GM21381 (cell line): ENCODE data around the gene KRTAP10-3.

Experiments
- ATAC-seq: cut with Tn5 transposase; IDR thresholded peaks from one replicate; pipeline ENCODE4 v1.9.1; 2021; ENCODE audit warnings: mild to moderate bottlenecking, moderate library complexity; ENCODE audit not compliant: unreplicated experiment

Gene KRTAP10-3

DNA sequence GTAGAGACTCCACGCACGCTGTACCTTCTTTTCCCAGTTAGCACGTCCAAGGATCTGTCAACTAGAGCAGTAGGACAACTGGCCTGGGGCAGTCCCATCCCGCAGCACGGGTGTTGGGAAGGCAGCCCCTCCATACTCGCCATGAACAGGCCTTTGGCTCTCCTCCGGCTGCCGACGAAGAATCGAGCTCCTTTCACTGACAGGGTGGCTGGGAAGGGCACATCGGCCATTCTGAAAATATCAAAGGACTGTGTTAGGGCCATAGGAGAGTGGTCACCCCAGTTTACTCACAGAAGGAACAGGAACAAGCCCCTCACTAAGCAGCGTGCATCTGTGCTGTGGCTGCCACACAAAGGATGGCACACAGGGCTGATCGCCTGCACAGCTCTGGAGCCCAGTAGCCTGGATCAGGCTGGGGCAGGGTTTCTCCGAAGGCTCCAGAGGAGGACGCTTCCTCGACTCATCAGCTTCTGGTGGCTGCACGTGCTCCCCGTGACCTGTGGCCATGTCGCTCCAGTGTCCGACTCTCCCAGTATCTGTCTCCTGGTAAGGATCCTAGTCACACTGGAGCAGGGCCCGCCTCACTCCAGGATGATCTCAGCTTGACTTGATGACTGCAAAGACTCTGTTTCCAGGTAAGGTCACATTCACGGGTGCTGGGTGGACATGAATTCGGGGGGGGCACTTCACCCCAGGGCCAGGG lies 27.5 kb downstream of the KRTAP10-3 start:
- ATAC-seq = no peak

DNA sequence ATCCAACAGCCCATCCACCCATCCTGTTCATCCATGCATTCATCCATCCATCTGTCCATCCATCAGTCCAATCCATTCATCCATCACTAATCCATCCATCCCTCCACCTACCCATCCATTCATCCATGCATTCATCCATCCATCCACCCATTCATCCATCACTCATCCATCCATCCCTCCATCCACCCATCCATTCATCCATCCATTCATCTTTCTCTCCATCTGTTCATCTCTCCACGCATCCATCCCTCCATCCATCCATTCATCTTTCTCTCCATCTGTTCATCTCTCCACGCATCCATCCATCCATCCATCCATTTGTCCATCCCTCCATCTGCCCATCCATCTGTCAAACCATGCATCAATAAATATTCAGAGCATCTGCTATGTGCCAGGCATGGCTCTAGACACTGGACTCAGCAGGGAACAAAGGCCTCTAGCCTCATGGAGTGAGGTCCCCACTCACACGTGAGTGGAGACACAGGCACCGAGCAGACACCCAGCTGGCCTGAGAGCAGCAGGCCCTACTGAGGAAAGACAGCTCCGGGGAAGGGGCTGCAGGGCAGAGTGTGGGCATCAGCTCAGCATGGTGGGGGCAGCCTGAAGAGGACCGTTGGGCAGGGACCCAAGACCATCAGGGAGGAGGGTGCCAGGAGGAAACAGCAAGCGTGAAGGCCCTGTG lies 28.2 kb downstream of the KRTAP10-3 start:
- ATAC-seq = no peak

DNA sequence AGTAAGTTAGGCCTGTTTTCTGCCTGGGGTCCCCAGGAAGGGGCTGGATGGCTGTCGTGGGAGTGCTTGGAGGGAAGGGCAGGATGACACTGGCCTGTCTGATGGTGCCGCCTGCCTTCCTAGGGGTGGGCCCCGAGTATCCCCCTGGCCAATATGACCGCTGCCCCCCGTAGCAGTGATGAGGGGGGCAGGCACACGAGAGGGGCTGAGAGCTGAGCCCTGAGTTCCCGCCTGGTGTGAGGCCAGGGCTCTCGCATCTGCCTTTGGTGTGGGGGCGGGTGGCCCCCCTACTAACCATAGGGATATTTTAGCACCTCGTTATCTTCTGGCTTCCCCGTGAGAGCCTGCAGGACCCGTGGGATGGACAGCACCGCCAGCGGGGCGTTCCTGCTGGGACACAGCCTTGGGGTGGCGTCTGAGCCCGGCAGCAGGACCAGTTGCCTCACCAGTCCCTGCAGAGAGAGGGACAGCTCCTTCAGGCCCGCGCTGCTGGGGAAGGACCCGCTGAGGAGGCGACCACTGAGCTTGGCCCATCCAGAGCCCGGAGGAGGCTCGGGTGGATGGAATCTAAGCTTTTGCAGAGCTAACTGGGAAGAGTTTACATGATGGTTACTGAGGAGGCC lies 29.0 kb downstream of the KRTAP10-3 start:
- ATAC-seq = no peak

DNA sequence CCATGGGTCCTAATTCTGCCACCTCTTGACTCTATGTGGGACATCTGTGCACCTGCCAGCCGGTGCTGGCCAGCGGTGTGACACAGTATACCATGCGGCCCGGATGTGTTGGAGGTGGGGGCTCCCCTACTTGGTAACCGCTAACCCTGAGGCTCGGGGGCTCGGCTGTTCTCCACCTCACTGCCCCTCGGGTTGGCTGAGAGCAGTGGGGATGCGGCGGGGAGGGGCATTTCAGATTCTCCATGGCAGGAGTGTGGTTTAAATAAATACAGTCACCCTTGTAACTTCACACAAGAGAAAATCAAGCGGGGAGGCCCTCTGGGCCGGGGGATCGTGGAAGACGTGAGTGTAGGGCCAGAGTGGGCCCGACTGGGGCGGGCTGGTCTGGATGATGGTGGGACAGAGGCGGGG lies 29.6 kb downstream of the KRTAP10-3 start:
- no peak for ATAC-seq

DNA sequence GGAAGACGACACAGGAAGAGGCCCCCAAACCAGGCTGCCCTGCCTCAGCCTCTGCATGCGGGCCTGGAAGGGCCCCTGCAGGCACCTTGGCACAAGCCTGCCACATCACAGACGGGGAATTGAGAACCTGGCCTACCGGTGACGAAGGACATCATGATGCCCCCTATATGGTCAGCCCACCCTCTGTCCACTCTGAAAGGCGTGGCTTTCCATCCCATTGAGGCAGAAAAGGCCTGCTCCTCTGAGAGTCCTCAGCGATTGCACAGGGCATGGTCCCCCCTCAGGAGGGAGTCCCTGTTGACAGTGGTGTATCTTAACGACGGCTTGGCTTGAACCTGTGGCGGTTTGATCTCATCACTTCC lies 30.0 kb downstream of the KRTAP10-3 start:
- ATAC-seq = no peak

DNA sequence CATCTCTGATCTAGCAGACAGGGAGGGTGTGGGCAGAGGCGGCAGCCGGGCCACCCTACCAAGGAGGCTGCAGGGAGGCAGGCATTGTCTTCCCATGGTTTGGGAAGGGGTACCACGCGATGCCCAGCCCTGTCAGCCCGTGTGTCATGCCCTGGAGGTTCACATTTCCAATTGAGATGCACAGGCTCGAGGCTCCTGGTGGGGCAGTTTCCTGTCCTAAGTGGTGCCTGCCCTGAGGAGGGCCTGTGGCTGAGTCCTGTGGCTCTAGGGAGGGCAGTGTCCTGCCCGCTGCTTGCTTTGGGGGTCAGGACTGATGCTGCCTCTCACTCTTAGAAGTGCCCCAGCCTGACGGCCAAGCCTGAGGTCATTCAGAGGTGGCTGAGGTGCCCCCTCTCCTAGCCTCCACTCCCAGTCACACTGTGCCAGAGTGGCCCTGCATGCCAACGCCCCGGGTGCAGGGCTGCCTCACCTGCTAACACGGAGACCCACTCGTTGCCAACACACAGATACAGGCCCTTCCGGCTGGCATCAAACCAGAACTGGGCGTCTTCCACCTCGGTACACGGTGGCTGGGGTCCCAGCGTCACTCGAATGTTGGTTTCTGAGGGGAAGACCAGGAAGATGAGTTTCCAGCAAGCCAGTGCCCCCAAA lies 30.5 kb downstream of the KRTAP10-3 start:
- ATAC-seq = no peak

DNA sequence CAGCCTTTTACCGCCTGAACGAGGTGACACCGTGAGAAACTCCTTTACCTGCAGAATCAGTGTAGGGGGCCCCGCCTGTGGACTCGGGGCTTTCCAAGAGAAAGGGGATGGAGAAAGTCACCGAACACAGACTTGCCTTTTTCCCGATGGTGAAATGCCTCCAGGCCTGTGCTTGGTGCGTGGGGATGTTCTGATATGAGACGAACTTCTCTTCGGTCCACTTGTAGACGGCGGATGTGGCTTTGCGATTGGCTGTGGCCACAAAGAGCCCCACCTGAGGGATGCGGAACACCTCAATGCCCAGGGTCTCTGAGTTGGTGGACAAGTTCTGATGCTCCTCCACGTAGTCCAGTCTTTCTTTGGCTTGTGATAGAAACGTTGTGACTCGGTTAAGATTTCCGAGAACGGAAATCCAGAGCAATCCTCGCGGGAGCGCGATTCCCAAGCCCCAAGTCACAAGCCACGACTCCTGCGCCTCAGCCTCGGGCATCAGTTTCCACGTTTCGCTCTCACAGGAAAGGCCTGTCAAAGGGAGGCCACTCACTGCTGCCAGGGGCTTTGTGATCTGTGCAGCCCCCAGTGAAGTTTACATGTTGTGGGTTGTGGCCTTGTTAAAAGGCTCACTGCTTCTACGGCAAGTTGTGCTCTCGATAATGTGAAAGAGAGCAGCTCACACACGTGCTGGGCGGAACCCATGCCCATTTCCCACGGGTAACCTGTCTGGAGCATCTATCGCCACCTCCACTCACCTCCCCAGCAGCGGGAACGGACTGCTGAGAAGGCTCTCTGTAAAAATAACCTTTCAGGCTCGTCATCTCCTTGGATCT lies 31.2 kb downstream of the KRTAP10-3 start:
- ATAC-seq = no peak

DNA sequence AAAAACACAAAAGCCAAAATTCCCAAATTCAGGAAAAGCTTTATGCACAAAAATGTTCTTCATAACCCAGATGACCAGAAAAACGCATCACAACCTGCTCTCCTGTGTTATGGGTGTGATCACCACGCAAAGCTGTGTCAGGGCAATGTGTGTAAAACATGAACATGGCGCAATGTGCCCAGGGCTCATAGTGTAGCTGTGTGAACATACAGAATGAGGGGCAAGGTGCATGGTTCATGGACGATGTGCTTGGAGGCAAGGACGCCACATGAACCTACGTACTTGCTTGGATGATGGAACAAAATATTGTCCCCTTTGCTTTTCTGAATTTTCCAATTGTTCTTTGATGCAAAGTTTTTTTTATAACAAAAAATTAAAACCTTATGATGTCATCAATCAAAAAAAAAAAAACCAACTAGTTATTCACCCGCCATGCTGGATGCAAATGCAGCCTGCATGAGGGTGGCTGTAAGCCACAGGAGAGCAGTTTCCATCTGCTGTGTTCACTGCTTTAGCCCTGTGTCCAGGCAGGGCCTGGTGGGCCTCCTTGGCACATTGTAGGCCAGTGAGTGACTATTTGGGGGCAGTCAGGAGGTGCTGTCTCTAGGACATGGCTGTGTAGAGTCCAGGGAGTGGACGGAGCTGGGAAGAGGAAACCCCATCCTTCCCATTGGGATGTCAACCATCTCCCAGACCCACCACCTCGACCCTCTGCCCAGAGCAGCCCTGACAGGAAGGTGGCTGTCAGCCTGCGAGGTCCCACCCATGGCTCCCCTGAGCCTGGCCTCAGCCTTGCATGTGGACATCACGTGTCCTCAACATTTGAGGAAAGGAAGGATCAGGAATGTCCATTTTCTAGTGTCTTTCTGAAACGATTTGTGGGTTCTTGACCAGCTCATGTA lies 32.2 kb downstream of the KRTAP10-3 start:
- no peak for ATAC-seq

DNA sequence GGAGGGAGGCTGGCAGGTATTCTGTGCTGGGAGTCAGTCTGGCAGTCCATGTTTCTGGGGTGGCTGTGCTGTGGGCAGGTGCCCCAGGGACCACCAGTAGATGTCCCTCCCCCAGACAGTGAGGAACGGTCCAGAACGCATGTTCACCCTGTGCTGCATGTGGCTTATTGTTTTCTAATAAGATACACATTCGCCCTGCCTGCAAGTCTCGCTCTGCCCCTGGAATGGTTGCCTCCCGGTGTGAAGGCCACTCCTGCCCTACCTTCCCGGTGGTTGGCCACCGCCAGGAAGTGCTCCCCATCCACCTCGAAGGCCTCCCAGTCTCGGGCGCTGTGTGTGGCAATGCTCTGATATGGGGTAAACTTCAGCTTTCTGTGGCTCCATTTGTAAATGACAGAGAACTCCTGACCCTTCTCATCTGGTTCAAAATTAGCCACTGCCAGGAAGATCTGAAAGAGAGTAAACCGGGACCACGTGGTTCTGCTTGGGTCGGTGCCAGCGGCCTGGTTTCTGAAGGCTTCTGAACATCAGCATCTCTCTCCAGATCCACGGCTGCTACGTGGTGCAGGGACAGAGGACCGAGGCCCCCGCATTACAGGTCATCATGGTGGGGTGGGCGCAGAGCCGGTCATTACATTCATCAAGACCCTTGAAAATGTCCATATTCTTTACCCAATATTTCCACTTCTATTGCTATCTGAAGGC lies 33.1 kb downstream of the KRTAP10-3 start:
- no peak for ATAC-seq

DNA sequence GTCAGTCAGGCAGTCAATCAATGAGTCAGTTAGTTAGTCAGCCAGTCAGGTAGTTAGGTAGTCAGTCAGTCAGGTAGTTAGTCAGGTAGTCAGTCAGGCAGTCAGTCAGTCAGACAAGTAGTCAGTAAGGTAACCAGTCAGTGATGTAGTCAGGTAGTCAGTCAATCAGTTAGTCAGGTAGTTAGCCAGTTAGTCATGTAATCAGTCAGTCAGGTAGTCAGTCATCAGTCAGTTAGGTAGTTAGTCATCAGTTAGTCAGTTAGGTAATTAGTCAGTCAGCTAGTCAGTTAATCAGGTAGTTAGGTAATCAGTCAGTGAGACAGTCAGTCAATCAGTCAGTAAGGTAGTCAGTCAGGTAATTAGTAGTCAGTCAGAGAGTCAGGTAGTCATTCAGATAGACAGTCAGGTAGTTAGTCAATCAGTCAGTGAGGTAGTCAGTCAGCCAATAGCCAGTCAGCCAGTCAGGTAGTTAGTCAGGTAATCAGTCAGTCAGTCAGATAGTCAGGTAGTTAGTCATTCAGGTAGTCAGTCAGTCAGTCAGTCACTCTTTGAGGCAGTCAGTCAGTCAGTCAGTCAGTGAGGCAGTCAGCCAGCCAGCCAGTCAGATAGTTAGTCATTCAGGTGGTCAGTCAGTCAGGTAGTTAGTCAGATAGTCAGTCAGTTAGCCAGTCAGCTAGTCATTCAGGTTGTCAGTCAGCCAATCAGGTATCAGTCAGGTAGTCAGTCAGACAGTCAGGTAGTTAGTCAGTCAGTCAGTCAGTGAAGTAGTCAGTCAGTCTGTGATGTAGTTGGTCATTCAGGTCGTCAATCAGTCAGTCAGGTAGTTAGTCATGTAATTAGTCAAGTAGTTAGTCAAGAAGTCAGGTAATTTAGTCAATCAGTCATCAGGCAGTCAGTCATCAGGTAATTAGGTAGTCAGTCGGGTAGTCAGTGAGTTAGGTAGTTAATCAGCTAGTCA lies 33.9 kb downstream of the KRTAP10-3 start:
- no peak for ATAC-seq

DNA sequence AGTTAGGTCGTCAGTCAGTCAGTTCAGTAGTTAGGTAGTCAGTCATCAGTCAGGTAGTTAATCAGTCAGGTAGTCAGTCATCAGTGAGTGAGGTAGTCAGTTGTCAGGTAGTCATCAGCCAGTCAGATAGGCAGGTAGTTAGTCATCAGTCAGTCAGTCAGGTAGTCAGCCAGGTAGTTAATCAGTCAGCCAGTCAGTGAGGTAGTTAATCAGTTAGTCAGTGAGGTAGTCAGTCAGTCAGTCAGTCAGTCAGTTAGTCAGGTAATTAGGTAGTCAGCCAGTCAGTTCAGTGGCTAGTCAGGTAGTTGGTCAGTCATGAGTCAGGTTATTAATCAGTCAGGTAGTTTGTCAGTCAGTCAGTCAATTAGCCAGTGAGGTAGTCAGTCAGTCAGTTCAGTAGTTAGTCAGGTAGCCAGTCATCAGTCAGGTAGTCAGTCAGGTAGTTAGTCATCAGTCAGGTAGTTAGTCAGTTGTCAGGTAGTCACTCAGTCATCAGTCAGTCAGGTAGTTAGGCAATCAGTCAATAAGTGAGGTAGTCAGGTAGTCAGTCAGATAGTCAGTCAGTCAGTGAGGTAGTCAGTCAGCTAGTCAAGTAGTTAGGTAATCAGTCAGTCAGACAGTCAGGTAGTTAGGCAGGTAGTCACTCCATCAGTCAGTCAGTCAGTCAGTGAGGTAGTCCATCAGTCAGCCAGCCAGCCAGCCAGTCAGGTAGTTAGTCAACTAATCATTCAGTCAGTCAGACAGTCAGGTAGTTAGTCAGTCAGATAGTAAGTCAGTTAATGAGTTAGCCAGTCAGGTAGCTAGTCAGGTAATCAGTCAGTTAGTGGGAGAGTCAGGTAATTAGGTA lies 34.8 kb downstream of the KRTAP10-3 start:
- ATAC-seq = no peak

DNA sequence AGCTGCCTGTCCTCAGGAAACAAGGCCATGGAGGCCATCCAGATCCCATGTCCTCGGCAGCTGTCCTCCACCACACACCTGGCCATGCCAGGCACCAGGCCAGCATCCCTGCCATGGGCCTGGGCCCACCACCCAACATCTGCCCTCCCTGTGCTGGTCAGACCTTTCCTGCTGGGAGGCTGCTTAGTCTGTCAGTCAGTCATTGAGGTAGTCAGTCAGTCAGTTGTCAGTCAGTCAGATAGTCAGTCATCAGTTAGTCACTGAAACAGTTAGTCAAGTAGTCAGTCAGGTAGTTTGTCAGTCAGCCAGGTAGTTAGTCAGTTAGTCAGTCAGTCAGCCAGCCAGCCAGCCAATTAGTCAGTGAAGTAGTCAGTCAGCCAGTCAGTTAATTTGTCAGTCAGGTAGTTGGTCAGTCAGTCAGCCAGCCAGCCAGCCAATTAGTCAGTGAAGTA lies 35.8 kb downstream of the KRTAP10-3 start:
- ATAC-seq = no peak

DNA sequence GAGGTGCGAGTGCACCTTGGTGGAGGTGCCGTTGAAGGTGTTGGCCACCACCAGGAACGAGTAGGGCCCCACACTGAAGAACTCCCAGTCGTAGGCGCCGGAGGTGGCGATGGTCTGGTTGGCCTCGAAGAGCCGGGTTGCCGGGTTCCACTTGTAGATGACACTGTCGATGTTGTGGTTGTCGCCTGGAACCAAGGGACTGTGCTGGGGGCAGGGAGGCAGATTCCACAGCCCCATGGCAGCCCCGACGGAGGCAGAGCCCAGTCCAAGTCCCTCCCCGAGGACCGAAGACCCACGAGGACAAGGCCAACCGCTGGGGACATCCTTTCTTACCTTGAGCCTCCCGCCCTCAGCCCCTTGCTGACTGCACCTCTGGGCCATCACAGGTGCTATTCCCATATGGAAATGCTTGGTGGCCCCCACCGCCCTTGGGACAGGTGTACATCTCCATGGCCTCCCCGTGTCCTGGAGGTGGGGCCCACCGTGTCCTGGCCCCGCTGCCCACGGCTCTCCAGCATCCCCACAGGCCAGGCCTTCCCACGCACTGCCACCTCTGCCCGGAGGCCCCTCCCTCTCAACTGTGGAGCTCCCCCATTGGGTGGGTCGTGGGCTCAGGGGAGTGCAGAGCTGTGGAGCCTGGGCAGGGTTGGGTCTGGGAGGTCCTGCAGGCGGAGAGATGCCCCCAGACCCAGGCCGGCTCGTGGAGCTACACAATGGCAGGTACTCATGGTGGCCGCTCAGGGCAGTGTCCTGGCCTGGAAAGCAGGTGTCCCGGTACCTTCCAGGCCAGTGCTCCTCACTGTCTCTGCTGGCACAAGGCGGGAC lies 36.5 kb downstream of the KRTAP10-3 start:
- no peak for ATAC-seq

DNA sequence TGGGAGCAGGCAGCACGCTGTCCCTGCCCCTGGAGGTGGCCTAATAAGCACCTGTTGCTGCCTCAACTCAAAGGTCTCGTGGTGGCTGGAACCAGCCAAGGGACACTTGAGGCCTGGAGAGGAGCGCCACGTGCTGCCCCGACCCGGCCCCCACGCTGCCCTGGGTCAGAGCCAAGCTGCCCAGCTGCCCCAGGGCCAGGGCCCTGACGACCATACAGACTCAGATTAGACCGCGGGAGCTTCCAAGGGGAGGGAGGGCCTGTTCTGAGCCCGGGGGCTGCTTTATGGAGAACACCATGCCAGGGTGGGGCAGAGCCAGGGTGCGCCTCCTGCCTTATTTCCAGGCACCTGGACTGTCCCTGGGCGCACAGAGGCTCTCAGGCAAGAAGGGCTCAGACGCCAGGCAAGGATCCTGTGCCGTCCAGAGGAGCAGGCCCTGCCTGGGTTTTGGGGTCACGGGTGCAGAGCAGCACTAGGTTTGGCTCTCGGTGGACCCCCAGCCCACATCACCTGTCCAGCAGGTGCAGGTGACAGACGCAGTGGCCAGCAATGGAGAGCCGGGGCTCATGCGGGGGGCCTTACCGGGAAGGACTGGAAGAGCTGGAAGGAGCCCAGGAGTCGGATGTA lies 37.2 kb downstream of the KRTAP10-3 start:
- ATAC-seq = no peak

DNA sequence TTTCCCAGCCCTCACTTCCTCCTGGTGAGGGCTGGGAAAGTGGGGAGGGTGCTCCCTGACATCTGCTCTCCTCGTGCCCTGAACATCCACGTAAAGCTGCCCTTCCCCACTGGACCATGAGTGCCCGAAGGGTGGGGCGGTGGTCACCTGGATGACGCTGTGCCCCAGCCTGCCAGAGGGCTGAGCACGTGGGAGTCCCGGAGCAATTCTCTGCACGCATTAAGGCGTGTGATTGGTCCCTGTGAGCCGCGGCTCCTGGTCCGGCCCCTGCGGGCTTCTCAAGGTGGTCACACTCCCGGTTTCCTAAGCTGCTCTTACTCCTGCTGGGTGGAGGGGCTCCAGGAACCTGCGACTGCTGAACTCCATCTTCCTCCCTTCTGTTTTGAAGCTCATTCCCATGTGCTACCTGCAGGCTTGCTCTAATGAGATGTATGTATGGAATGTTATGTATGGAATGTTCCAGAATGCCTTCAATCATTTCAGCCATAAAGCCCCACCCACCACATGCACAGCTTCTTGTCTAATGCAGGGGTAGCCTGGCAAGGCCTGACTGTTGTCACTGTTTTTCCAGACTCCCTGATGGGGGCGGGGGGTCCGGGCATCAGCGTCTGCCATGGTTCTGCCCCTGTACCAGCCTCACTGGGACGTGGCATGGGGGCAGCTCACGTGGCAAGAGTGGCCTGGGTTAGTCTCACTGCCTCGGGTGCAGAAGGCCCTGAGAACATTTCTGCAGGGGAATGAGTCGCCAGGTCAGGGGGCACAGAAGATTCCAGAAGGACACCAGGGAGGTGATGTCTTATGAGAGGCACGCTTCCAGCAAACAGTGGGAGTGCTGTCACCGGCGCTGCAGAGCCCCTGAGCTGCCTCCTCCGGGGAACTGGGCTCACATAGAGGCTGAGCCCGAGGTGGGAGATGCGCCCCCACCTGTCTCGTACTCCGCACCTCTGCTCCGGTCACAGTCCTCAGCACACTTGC lies 38.0 kb downstream of the KRTAP10-3 start:
- no peak for ATAC-seq
